Keratinocyte (primary cell): ENCODE results near the gene MCF2L2. TPM values are rescaled to one million over a fixed set of nuclear protein-coding genes. Genes with fewer than 3 reads are reported as not detected.

ENCODE experiments used
- DNase-seq: peaks from one replicate; pipeline ENCODE4 v3.0.0-alpha.2; 2011; ENCODE audit warnings: low read depth, missing footprints, low spot score
- FAIRE-seq: peaks from 2 replicates; lab custom pipeline; 2011; peaks lifted over from hg19 to GRCh38; lab: Jason Lieb, UNC
- H2AFZ ChIP-seq: 2 replicates; pipeline ENCODE4 v1.6.0; 2012; ENCODE audit warnings: low read length, control low read depth, inconsistent platforms; ENCODE audit not compliant: control insufficient read depth
- H3K27ac ChIP-seq: 2 replicates; pipeline ENCODE4 v1.5.1; 2011; ENCODE audit warnings: low read length; ENCODE audit not compliant: control insufficient read depth, insufficient read depth
- H3K27me3 ChIP-seq: 3 replicates; pipeline ENCODE4 v1.6.0; 2011; ENCODE audit warnings: low read length; ENCODE audit not compliant: control insufficient read depth, insufficient read depth; ENCODE audit errors: extremely low read depth
- H3K36me3 ChIP-seq, 2 experiments: 2 replicates in 1 of 2; 3 replicates in 1 of 2; pipeline ENCODE4 v1.5.1; 2011; ENCODE audit warnings: low read length in 2 of 2, mild to moderate bottlenecking in 1 of 2; ENCODE audit not compliant: control insufficient read depth in 2 of 2, insufficient read depth in 2 of 2; ENCODE audit errors: extremely low read depth in 1 of 2
- H3K4me1 ChIP-seq: 3 replicates; pipeline ENCODE4 v1.5.1; 2011; ENCODE audit warnings: low read length; ENCODE audit not compliant: control insufficient read depth, insufficient read depth; ENCODE audit errors: extremely low read depth
- H3K4me2 ChIP-seq: 3 replicates; pipeline ENCODE4 v1.6.0; 2011; ENCODE audit warnings: low read depth, low read length; ENCODE audit not compliant: control insufficient read depth, insufficient read depth; ENCODE audit errors: extremely low read depth
- H3K4me3 ChIP-seq, 3 experiments: fragments of 200-600 bp in 1 of 3; sonication (generic) in 1 of 3; 2 replicates in 2 of 3; 3 replicates in 1 of 3; pipeline ENCODE4 v1.5.1; 2011 to 2016; ENCODE audit warnings: low read length in 3 of 3, mild to moderate bottlenecking in 3 of 3, control low read depth in 2 of 3, inconsistent platforms in 1 of 3, low read depth in 1 of 3, mixed read lengths in 1 of 3, mixed run types in 1 of 3, moderate library complexity in 1 of 3; ENCODE audit not compliant: control insufficient read depth in 2 of 3, insufficient read depth in 2 of 3; ENCODE audit errors: extremely low read depth in 1 of 3
- H3K79me2 ChIP-seq: 2 replicates; pipeline ENCODE4 v1.6.0; 2012; ENCODE audit warnings: low read length; ENCODE audit not compliant: control insufficient read depth, insufficient read depth
- H3K9ac ChIP-seq: 3 replicates; pipeline ENCODE4 v1.6.0; 2011; ENCODE audit warnings: low read length; ENCODE audit not compliant: control insufficient read depth, insufficient read depth; ENCODE audit errors: extremely low read depth
- H3K9me1 ChIP-seq: 3 replicates; pipeline ENCODE4 v1.6.0; 2011; ENCODE audit warnings: low read length; ENCODE audit not compliant: control insufficient read depth, insufficient read depth; ENCODE audit errors: extremely low read depth
- H3K9me3 ChIP-seq: 2 replicates; pipeline ENCODE4 v1.5.1; 2012; ENCODE audit warnings: low read depth, low read length; ENCODE audit not compliant: control insufficient read depth
- H4K20me1 ChIP-seq: 3 replicates; pipeline ENCODE4 v1.6.0; 2011; ENCODE audit warnings: low read length; ENCODE audit not compliant: control insufficient read depth, insufficient read depth; ENCODE audit errors: extremely low read depth
- CTCF ChIP-seq, 3 experiments: IDR thresholded peaks in 1 of 3; conservative IDR thresholded peaks in 1 of 3; optimal IDR thresholded peaks in 1 of 3; 2 replicates in 2 of 3; 3 replicates in 1 of 3; pipeline versions ENCODE3 to v1.5.1; 2011; ENCODE audit warnings: low read length in 3 of 3, mild to moderate bottlenecking in 3 of 3, moderate library complexity in 2 of 3, control low read depth in 1 of 3, inconsistent platforms in 1 of 3; ENCODE audit not compliant: insufficient read depth in 2 of 3; ENCODE audit errors: extremely low read depth in 1 of 3
- EZH2 ChIP-seq: IDR thresholded peaks from one replicate; pipeline ENCODE4 v1.6.1; 2012; ENCODE audit warnings: inconsistent platforms, mild to moderate bottlenecking, low read length, moderate library complexity
- dilution Hi-C: fragments of 300-500 bp; cut with MboI; formaldehyde crosslinking; loops from one replicate; pipeline ENCODE4 v1.7.0; 2020; ENCODE audit warnings: low sequenced_read_pairs; ENCODE audit not compliant: extremely low pct_ligation_motif_present
- polyA plus RNA-seq, 5 experiments: library from polyadenylated mRNA; depleted of rRNA in 3 of 5; stranded (reverse) in 3 of 5; stranded (forward) in 1 of 5; unstranded in 1 of 5; fragments of >200 nt; gene quantifications; 1 replicate in 1 of 5; 2 replicates in 3 of 5; 3 replicates in 1 of 5; pipeline versions ENCODE4 v1.2.1 to v1.2.3, GENCODE V29; 2011 to 2012; ENCODE audit warnings: missing spikeins in 2 of 5, low read depth in 1 of 5, low replicate concordance in 1 of 5

Gene MCF2L2
- polyA plus RNA-seq, 1 donor (not counting 4 experiments of a cell fraction or from before 2014, with no cell fraction given) = 0.26 TPM

- H3K36me3 ChIP-seq = no peaks in the 10 kb centered on the region
- H3K9me3 ChIP-seq = no peaks in the 10 kb centered on the region
- no peak overlapping the region for H3K4me3 ChIP-seq
- FAIRE-seq (no peak), DNase-seq (no peak)
- dilution Hi-C loops = no loop called here
- no peak overlapping the region for H3K9ac ChIP-seq
- no peaks in the 10 kb centered on the region for H3K9me1 ChIP-seq
- no peaks in the 10 kb centered on the region for H4K20me1 ChIP-seq
- no peak overlapping the region for H2AFZ ChIP-seq
- no peak overlapping the region for H3K4me2 ChIP-seq
- no peaks in the 10 kb centered on the region for H3K79me2 ChIP-seq
- no peak overlapping the region for H3K27ac ChIP-seq
- H3K27me3 ChIP-seq = no peaks in the 10 kb centered on the region
- TF ChIP-seq EZH2 (no peak), CTCF (optimal IDR thresholded peaks at IDR 0.05 in 1 of 3, IDR thresholded peaks at IDR 0.05 in 1 of 3, conservative IDR thresholded peaks at IDR 0.05 in 1 of 3; ENCODE audit: extremely low read depth in 1 of 3, insufficient read depth in 2 of 3, low read length in 3 of 3) (no peak)
- H3K4me1 ChIP-seq = no peaks in the 10 kb centered on the region
Observed at GRCh38 chr3:183155499-183155898, 272.9 kb downstream of the MCF2L2 start.

GRCh38 chr3:183153210-183153950 is 275.0 kb downstream of the MCF2L2 start:
- DNase-seq = no peak
- dilution Hi-C loops = no loop called here
- Histone ChIP-seq H3K9ac (no peak overlapping the region), H3K4me3 (no peak overlapping the region), H2AFZ (no peak overlapping the region), H3K4me2 (no peak overlapping the region), H3K27ac (no peak overlapping the region), H3K79me2 (no peaks in the 10 kb centered on the region), H3K27me3 (no peaks in the 10 kb centered on the region), H3K9me1 (no peaks in the 10 kb centered on the region), H3K4me1 (no peaks in the 10 kb centered on the region), H3K9me3 (no peaks in the 10 kb centered on the region), H4K20me1 (no peaks in the 10 kb centered on the region), H3K36me3 (no peaks in the 10 kb centered on the region)
- FAIRE-seq = no peak
- no peak for TF ChIP-seq CTCF (optimal IDR thresholded peaks at IDR 0.05 in 1 of 3, IDR thresholded peaks at IDR 0.05 in 1 of 3, conservative IDR thresholded peaks at IDR 0.05 in 1 of 3; ENCODE audit: extremely low read depth in 1 of 3, insufficient read depth in 2 of 3, low read length in 3 of 3)
- no peak for TF ChIP-seq EZH2
